Vagina (tissue), 2 donors: ENCODE data around the gene ARL5A. TPM values are rescaled to one million over a fixed set of nuclear protein-coding genes. Genes with fewer than 3 reads are reported as not detected.

ENCODE experiments used
- DNase-seq, 2 donors: peaks; one replicate each; pipeline ENCODE4 v3.0.0-alpha.2; 2017; ENCODE audit errors: extremely low spot score in 2 of 2
- H3K27ac ChIP-seq: fragments of 200-600 bp; sonication (generic); one replicate; pipeline ENCODE4 v1.5.1; 2019
- H3K27me3 ChIP-seq: fragments of 200-600 bp; sonication (generic); one replicate; pipeline ENCODE4 v1.5.1; 2019
- H3K36me3 ChIP-seq, 2 donors: fragments of 200-600 bp; sonication (generic); one replicate each; pipeline ENCODE4 v1.5.1; 2017 to 2019
- H3K4me1 ChIP-seq: fragments of 200-600 bp; sonication (generic); one replicate; pipeline ENCODE4 v1.5.1; 2019
- H3K4me3 ChIP-seq, 2 donors: fragments of 200-600 bp; sonication (generic); 1 replicate in 1 of 2; 2 replicates in 1 of 2; pipeline ENCODE4 v1.5.1; 2016 to 2019
- H3K9me3 ChIP-seq: fragments of 200-600 bp; sonication (generic); one replicate; pipeline ENCODE4 v1.5.1; 2019
- POLR2A ChIP-seq, 2 donors: fragments of 450-650 bp; IDR thresholded peaks; one replicate each; pipeline ENCODE4 v1.6.1; 2017; ENCODE audit warnings: antibody characterized with exemption in 2 of 2, mild to moderate bottlenecking in 2 of 2, moderate library complexity in 2 of 2
- POLR2AphosphoS5 ChIP-seq, 2 donors: sonication (generic); formaldehyde crosslinking; IDR thresholded peaks; one replicate each; pipeline ENCODE4 v1.9.0; 2017; ENCODE audit warnings: antibody characterized with exemption in 2 of 2, mild to moderate bottlenecking in 2 of 2, low read depth in 1 of 2; ENCODE audit not compliant: insufficient read depth in 1 of 2
- intact Hi-C: fragments of 100-400 bp; cut with DNase I; formaldehyde crosslinking; loops from one replicate; pipeline ENCODE4 v1.15.1; 2023
- total RNA-seq: library from RNA; depleted of rRNA; stranded (reverse); fragments of >200 nt; gene quantifications from one replicate; pipeline ENCODE4 v1.2.3, GENCODE V29; 2016
- TF ChIP-seq, protein P1 (sequence below), 3 experiments: fragments of 450-650 bp in 2 of 3; fragments of 200-600 bp in 1 of 3; sonication (generic) in 1 of 3; IDR thresholded peaks; one replicate each; pipeline ENCODE4 v1.5.1; 2017 to 2019; ENCODE audit warnings: antibody characterized with exemption in 3 of 3, mild to moderate bottlenecking in 2 of 3, moderate library complexity in 2 of 3

The ARL5A gene
- total RNA-seq, 1 donor from 2014 or later = 32.9 TPM

DNA sequence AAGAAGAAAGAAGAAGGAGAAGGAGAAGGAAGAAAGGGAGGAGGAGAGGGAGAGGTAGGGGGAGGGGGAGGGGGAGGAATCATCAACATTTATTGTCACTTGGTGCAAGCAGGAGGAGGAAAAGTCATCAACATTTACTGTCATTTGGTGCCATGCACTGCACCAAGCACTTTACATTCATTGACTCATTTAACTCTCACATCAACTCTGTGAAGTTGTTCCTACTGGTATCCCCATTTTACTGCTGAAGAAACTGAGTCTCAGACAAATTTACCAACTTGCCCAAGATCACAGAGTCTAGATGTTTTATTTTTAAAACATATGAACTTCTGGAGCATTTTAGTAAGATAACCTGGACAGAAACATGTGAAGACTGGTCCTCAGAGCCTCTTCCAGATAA lies 47.3 kb downstream of the ARL5A start:
- intact Hi-C loops = no loop called here
- DNase-seq = no peak
- TF ChIP-seq POLR2AphosphoS5 (IDR thresholded peaks at IDR 0.05; ENCODE audit: insufficient read depth in 1 of 2, low read depth in 1 of 2) = no peak
- TF ChIP-seq, protein P1, sequence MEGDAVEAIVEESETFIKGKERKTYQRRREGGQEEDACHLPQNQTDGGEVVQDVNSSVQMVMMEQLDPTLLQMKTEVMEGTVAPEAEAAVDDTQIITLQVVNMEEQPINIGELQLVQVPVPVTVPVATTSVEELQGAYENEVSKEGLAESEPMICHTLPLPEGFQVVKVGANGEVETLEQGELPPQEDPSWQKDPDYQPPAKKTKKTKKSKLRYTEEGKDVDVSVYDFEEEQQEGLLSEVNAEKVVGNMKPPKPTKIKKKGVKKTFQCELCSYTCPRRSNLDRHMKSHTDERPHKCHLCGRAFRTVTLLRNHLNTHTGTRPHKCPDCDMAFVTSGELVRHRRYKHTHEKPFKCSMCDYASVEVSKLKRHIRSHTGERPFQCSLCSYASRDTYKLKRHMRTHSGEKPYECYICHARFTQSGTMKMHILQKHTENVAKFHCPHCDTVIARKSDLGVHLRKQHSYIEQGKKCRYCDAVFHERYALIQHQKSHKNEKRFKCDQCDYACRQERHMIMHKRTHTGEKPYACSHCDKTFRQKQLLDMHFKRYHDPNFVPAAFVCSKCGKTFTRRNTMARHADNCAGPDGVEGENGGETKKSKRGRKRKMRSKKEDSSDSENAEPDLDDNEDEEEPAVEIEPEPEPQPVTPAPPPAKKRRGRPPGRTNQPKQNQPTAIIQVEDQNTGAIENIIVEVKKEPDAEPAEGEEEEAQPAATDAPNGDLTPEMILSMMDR (IDR thresholded peaks at IDR 0.05) = no peak
- TF ChIP-seq POLR2A (IDR thresholded peaks at IDR 0.05) = no peak
- no peak overlapping the region for H3K27ac ChIP-seq
- no peak overlapping the region for H3K4me3 ChIP-seq
- no peaks in the 10 kb centered on the region for H3K27me3 ChIP-seq
- no peaks in the 10 kb centered on the region for H3K4me1 ChIP-seq
- peaks cover 0 to 6% of the 10 kb centered on the region in 2 donors for H3K36me3 ChIP-seq
- no peaks in the 10 kb centered on the region for H3K9me3 ChIP-seq

DNA sequence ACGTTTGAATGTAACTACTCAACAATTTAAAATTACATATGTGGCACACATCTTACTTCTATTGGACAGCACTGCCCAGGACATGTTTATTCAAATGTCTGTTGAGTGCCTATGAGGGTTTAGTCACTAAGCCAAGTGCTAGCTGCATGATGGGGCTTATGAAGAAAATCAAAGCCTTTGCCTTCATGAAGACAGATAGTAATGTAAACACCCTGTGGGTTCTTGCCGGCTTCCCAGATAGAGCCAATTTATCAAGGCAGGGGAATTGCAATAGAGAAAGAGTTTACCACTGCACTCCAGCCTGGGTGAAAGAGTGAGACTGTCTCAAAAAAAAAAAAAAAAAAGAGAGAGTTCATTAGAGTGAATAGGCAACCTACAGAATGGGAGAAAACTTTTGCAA lies 50.3 kb downstream of the ARL5A start:
- intact Hi-C loops = no loop called here
- Histone ChIP-seq H3K27me3 (no peaks in the 10 kb centered on the region), H3K36me3 (peaks cover 0 to 6% of the 10 kb centered on the region in 2 donors), H3K9me3 (no peaks in the 10 kb centered on the region), H3K4me1 (peaks cover 4% of the 10 kb centered on the region), H3K4me3 (no peak overlapping the region), H3K27ac (no peak overlapping the region)
- no peak for DNase-seq
- no peak for TF ChIP-seq POLR2A (IDR thresholded peaks at IDR 0.05)
- TF ChIP-seq, protein P1 (IDR thresholded peaks at IDR 0.05) = no peak
- TF ChIP-seq POLR2AphosphoS5 (IDR thresholded peaks at IDR 0.05; ENCODE audit: insufficient read depth in 1 of 2, low read depth in 1 of 2) = no peak

DNA sequence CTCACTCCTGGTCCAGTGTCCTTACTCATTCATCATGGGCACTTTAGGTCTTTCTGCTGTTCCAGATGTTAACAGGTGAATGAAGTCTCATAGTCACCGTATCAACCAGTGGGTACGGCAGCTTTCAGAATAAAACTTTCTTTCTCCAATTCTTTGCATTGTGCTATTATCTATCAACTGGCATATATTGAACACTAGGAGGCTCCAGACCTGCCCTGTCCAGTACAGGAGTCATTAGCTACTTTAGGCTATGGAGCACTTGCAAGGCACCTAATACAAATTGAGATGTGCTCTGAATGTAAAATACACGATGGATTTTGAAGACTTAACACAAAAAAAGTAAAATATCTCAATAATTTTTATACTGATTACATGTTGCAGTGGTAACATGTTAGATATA lies 50.7 kb downstream of the ARL5A start:
- intact Hi-C loops = no loop called here
- no peaks in the 10 kb centered on the region for H3K27me3 ChIP-seq
- H3K4me1 ChIP-seq = peaks cover 8% of the 10 kb centered on the region
- TF ChIP-seq POLR2A (IDR thresholded peaks at IDR 0.05) = no peak
- no peak for TF ChIP-seq POLR2AphosphoS5 (IDR thresholded peaks at IDR 0.05; ENCODE audit: insufficient read depth in 1 of 2, low read depth in 1 of 2)
- TF ChIP-seq, protein P1 (IDR thresholded peaks at IDR 0.05) = no peak
- H3K36me3 ChIP-seq = peaks cover 0 to 6% of the 10 kb centered on the region in 2 donors
- H3K4me3 ChIP-seq = no peak overlapping the region
- H3K27ac ChIP-seq = no peak overlapping the region
- DNase-seq = no peak
- no peaks in the 10 kb centered on the region for H3K9me3 ChIP-seq

DNA sequence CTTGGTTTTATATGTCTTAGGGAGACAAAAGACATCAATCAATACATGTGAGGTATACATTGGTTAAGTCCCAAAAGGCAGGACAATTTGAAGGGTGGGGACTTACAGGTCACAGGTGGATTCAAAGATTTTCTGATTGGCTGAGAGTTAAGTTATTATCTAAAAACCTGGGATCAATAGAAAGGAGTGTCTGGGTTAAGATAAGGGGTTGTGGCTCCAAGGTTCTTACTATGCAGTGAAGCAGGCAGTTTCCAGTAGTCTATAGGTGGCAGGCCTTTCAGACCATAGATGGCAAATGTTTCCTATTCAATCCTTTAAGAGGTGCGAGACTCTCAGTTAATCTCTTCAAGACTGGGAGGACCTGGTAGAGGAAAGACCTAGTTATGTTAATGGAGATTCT lies 51.9 kb downstream of the ARL5A start:
- Histone ChIP-seq H3K9me3 (no peaks in the 10 kb centered on the region), H3K27ac (no peak overlapping the region), H3K27me3 (no peaks in the 10 kb centered on the region), H3K4me1 (peaks cover 10% of the 10 kb centered on the region), H3K4me3 (no peak overlapping the region), H3K36me3 (no peaks in the 10 kb centered on the region)
- intact Hi-C loops = no loop called here
- no peak for DNase-seq
- TF ChIP-seq POLR2AphosphoS5 (IDR thresholded peaks at IDR 0.05; ENCODE audit: insufficient read depth in 1 of 2, low read depth in 1 of 2) (no peak), POLR2A (IDR thresholded peaks at IDR 0.05) (no peak)
- TF ChIP-seq, protein P1 (IDR thresholded peaks at IDR 0.05) = no peak

DNA sequence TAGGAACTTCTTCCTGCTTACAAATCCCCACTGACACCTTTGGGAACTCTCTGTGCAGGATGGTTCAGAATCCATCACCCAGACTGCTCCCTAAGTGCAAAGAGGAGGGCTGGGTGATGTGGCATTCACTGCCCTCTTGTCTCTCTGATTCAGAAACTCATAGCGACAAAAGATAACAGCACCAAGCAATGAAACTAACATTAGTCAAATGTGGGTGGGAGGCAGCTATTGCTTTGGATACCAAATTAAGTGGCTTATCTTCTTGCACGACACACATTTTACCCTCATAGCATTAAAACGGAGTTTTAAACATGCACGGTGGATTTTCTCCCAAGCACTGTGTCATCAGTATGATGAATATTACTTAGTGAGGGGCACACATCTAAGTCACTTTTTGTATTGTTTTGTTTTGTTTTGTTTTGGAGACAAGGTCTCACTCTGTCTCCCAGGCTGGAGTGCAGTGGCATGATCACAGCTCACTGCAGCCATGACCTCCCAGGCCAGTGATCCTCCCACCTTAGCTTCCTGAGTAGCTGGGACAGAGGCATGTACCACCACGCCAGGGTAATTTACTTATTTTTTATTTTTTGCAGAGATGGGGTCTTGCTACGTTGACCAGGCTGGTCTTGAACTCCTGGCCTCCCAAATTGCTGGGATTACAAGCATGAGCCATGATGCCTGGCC lies 53.0 kb downstream of the ARL5A start:
- Histone ChIP-seq H3K4me1 (peaks cover 10% of the 10 kb centered on the region), H3K9me3 (no peaks in the 10 kb centered on the region), H3K27ac (no peak overlapping the region), H3K27me3 (no peaks in the 10 kb centered on the region), H3K4me3 (no peak overlapping the region), H3K36me3 (no peaks in the 10 kb centered on the region)
- no peak for TF ChIP-seq POLR2A (IDR thresholded peaks at IDR 0.05)
- TF ChIP-seq POLR2AphosphoS5 (IDR thresholded peaks at IDR 0.05; ENCODE audit: insufficient read depth in 1 of 2, low read depth in 1 of 2) = no peak
- TF ChIP-seq, protein P1 (IDR thresholded peaks at IDR 0.05) = no peak
- intact Hi-C loops = no loop called here
- DNase-seq = no peak
